GM23338 (cell line): ENCODE results near the gene POLR2B. TPM values are rescaled to one million over a fixed set of nuclear protein-coding genes. Genes with fewer than 3 reads are reported as not detected.

ENCODE experiments used
- ATAC-seq: fragments of 200-7000 bp; cut with Tn5 transposase; 3 replicates; pipeline ENCODE4 v1.9.1; 2020
- DNase-seq: peaks from one replicate; pipeline ENCODE4 v3.0.0-alpha.2; 2015; ENCODE audit warnings: low spot score
- H2AFZ ChIP-seq: fragments of 200-600 bp; sonication (generic); 2 replicates; pipeline ENCODE4 v1.8.0; 2016; ENCODE audit warnings: antibody characterized with exemption, mild to moderate bottlenecking, moderate library complexity
- H3F3A ChIP-seq: fragments of 200-600 bp; sonication (generic); replicated peaks from 2 replicates; pipeline ENCODE4 v1.8.0; 2017; ENCODE audit warnings: antibody characterized with exemption, mixed run types, low read depth
- H3K27ac ChIP-seq: fragments of 200-600 bp; sonication (generic); 2 replicates; pipeline ENCODE4 v1.6.1; 2016; ENCODE audit warnings: low read depth
- H3K27me3 ChIP-seq: fragments of 200-600 bp; sonication (generic); 2 replicates; pipeline ENCODE4 v1.8.0; 2016; ENCODE audit warnings: mild to moderate bottlenecking, mixed run types, moderate library complexity; ENCODE audit not compliant: insufficient read depth
- H3K36me3 ChIP-seq: fragments of 200-600 bp; sonication (generic); 2 replicates; pipeline ENCODE4 v1.8.0; 2016; ENCODE audit warnings: mild to moderate bottlenecking; ENCODE audit not compliant: insufficient read depth
- H3K4me1 ChIP-seq: fragments of 200-600 bp; sonication (generic); 2 replicates; pipeline ENCODE4 v1.8.0; 2016; ENCODE audit warnings: mild to moderate bottlenecking, moderate library complexity; ENCODE audit not compliant: insufficient read depth
- H3K4me2 ChIP-seq: fragments of 200-600 bp; sonication (generic); 2 replicates; pipeline ENCODE4 v1.7.1; 2017; ENCODE audit warnings: mixed run types
- H3K4me3 ChIP-seq: fragments of 200-600 bp; sonication (generic); 2 replicates; pipeline ENCODE4 v1.6.1; 2016; ENCODE audit warnings: mixed run types
- H3K79me2 ChIP-seq: fragments of 200-600 bp; sonication (generic); replicated peaks from 2 replicates; pipeline ENCODE4 v1.8.0; 2017; ENCODE audit warnings: mild to moderate bottlenecking; ENCODE audit not compliant: insufficient read depth
- H3K9me2 ChIP-seq: fragments of 200-600 bp; sonication (generic); 2 replicates; pipeline ENCODE4 v1.8.0; 2017; ENCODE audit not compliant: insufficient read depth
- H4K20me1 ChIP-seq: fragments of 200-600 bp; sonication (generic); replicated peaks from 2 replicates; pipeline ENCODE4 v1.8.0; 2017; ENCODE audit warnings: mild to moderate bottlenecking; ENCODE audit not compliant: insufficient read depth
- H3K27ac Mint-ChIP-seq: 2 replicates; pipeline ENCODE4 v1.8.0; 2020; ENCODE audit warnings: inconsistent platforms, mild to moderate bottlenecking, moderate library complexity, mixed read lengths
- H3K27me3 Mint-ChIP-seq: 3 replicates; pipeline ENCODE4 v1.8.0; 2022; ENCODE audit warnings: low read depth, mild to moderate bottlenecking, moderate library complexity, mixed read lengths, inconsistent platforms; ENCODE audit not compliant: insufficient read depth, poor library complexity
- H3K36me3 Mint-ChIP-seq: 3 replicates; pipeline ENCODE4 v1.8.0; 2021; ENCODE audit warnings: low read depth, mild to moderate bottlenecking, inconsistent platforms, moderate library complexity, mixed read lengths
- H3K4me1 Mint-ChIP-seq: 3 replicates; pipeline ENCODE4 v1.8.0; 2020; ENCODE audit warnings: mild to moderate bottlenecking, inconsistent platforms, mixed read lengths
- H3K4me3 Mint-ChIP-seq: 3 replicates; pipeline ENCODE4 v1.8.0; 2021; ENCODE audit warnings: moderate library complexity, mild to moderate bottlenecking, inconsistent platforms, mixed read lengths
- H3K9me3 Mint-ChIP-seq: 3 replicates; pipeline ENCODE4 v1.8.0; 2020; ENCODE audit warnings: moderate library complexity, mild to moderate bottlenecking, inconsistent platforms, mixed read lengths
- CTCF ChIP-seq, 2 experiments: fragments of 200-600 bp in 1 of 2; sonication (generic) in 1 of 2; conservative IDR thresholded peaks; 2 replicates each; pipeline versions ENCODE4 v1.5.1 to v1.6.1; 2016 to 2017; ENCODE audit warnings: antibody characterized with exemption in 2 of 2, low read depth in 2 of 2, mild to moderate bottlenecking in 2 of 2, moderate library complexity in 1 of 2
- ETS1 ChIP-seq: IDR thresholded peaks from 2 replicates; pipeline ENCODE4 v1.6.1; 2016; ENCODE audit warnings: antibody characterized with exemption
- EZH2 ChIP-seq: fragments of 200-600 bp; sonication (generic); IDR thresholded peaks from one replicate; pipeline ENCODE4 v1.8.0; 2017; ENCODE audit warnings: antibody characterized with exemption, mild to moderate bottlenecking, low read depth; ENCODE audit not compliant: unreplicated experiment
- NANOG ChIP-seq: IDR thresholded peaks from 2 replicates; pipeline ENCODE4 v1.6.1; 2016; ENCODE audit warnings: antibody characterized with exemption, borderline replicate concordance
- POLR2AphosphoS5 ChIP-seq: IDR thresholded peaks from 2 replicates; pipeline ENCODE4 v1.6.1; 2016; ENCODE audit warnings: antibody characterized with exemption, low read depth
- ZNF331 ChIP-seq: fragments of 250-450 bp; sonication (Bioruptor Pico); IDR thresholded peaks from 2 replicates; pipeline ENCODE4 v1.5.0; 2020; ENCODE audit warnings: low read depth, mild to moderate bottlenecking, moderate library complexity
- ZNF462 ChIP-seq: fragments of 250-450 bp; sonication (Bioruptor Pico); IDR thresholded peaks from 2 replicates; pipeline ENCODE4 v1.5.0; 2020; ENCODE audit warnings: mild to moderate bottlenecking, moderate library complexity
- polyA plus RNA-seq: library from polyadenylated mRNA; unstranded; fragments of >200 nt; fragmentation: Nextera tagmentation; extraction: Ambion mirVana; gene quantifications from 2 replicates; pipeline ENCODE4 v1.2.1, GENCODE V29; 2016
- total RNA-seq: library from RNA; depleted of rRNA; stranded (reverse); fragments of >200 nt; shearing (Covaris generic); gene quantifications from 2 replicates; pipeline ENCODE4 v1.2.3, GENCODE V29; 2014

The POLR2B gene
- total and polyA plus RNA-seq, 2 experiments from 2014 or later: 56.5 to 165 TPM

GRCh38 chr4:56995525-56995924 lies 16.8 kb downstream of the POLR2B start (continued):
- TF ChIP-seq CTCF (conservative IDR thresholded peaks at IDR 0.05; ENCODE audit: low read depth in 2 of 2): no peak
- TF ChIP-seq NANOG: no peak

- Histone ChIP-seq H3K27me3 (no peaks in the 10 kb centered on the region), H3K9me2 (no peaks in the 10 kb centered on the region), H3K4me3 (no peak overlapping the region), H2AFZ (no peak overlapping the region), H3K4me2 (no peak overlapping the region), H3K4me1 (no peaks in the 10 kb centered on the region), H3K27ac (no peak overlapping the region), H3K79me2 (peaks cover 26% of the 10 kb centered on the region), H3F3A (no peaks in the 10 kb centered on the region), H3K36me3 (peaks cover 34% of the 10 kb centered on the region), H4K20me1 (peaks cover 6% of the 10 kb centered on the region)
- Mint-ChIP-seq H3K36me3 (peaks cover 62% of the 10 kb centered on the region), H3K4me1 (no peaks in the 10 kb centered on the region), H3K27me3 (peaks cover 4% of the 10 kb centered on the region), H3K9me3 (no peaks in the 10 kb centered on the region), H3K27ac (no peak overlapping the region), H3K4me3 (no peak overlapping the region)
- ATAC-seq: no peak
- DNase-seq: no peak
- TF ChIP-seq CTCF (conservative IDR thresholded peaks at IDR 0.05; ENCODE audit: low read depth in 2 of 2): no peak
Observed at GRCh38 chr4:56999751-57000150, 21.1 kb downstream of the POLR2B start.

GRCh38 chr4:57013543-57014120 lies 34.9 kb downstream of the POLR2B start:
- no peaks in the 10 kb centered on the region for H3K9me2 ChIP-seq
- H3K27ac ChIP-seq: no peak overlapping the region
- no peak overlapping the region for H3K4me3 Mint-ChIP-seq
- H3K9me3 Mint-ChIP-seq: no peaks in the 10 kb centered on the region
- no peaks in the 10 kb centered on the region for H3K4me1 Mint-ChIP-seq
- H3K4me3 ChIP-seq: no peak overlapping the region
- ATAC-seq (no peak), DNase-seq (no peak)
- H3K4me2 ChIP-seq: no peak overlapping the region
- H3K27ac Mint-ChIP-seq: no peak overlapping the region
- H3K79me2 ChIP-seq: no peaks in the 10 kb centered on the region; the same call in 1 of the 2 replicates
- no peaks in the 10 kb centered on the region for H3K27me3 ChIP-seq
- no peaks in the 10 kb centered on the region for H3F3A ChIP-seq
- no peaks in the 10 kb centered on the region for H3K4me1 ChIP-seq
- no peak overlapping the region for H2AFZ ChIP-seq
- peaks cover 56% of the 10 kb centered on the region for H3K36me3 ChIP-seq
- peaks cover 75% of the 10 kb centered on the region for H3K36me3 Mint-ChIP-seq
- no peaks in the 10 kb centered on the region for H3K27me3 Mint-ChIP-seq
- peaks cover 17% of the 10 kb centered on the region; the same call in 1 of the 2 replicates for H4K20me1 ChIP-seq
- no peak for TF ChIP-seq POLR2AphosphoS5
- TF ChIP-seq ZNF462 (CRISPR knock-in tag): no peak
- no peak for TF ChIP-seq ZNF331 (CRISPR knock-in tag)
- no peak for TF ChIP-seq ETS1
- TF ChIP-seq EZH2: no peak
